Left lung (tissue), 10 donors: Measurements from ENCODE around the gene PKMYT1. TPM values are rescaled to one million over a fixed set of nuclear protein-coding genes. Genes with fewer than 3 reads are reported as not detected.
A peak's percentile ranks its signal among the peaks of the same experiment; 100 is the strongest.
"Not testable (repeated sequence)": the region's sequence is repeated elsewhere in the genome, so short reads cannot be mapped to it uniquely, and the experiment has no call there.

Source experiments
- ATAC-seq: fragments of 200-7000 bp; cut with Tn5 transposase; one replicate; pipeline ENCODE4 v1.9.1; 2020; ENCODE audit warnings: moderate library complexity
- DNase-seq, 4 donors: peaks; one replicate each; pipeline ENCODE4 v3.0.0-alpha.2; 2013 to 2020
- H3K27ac ChIP-seq, 2 donors: fragments of 200-600 bp; sonication (generic) in 1 of 2; one replicate each; pipeline versions ENCODE4 v1.5.0 to v1.8.0; 2020 to 2021
- H3K27me3 ChIP-seq, 2 donors: fragments of 200-600 bp; sonication (generic) in 1 of 2; one replicate each; pipeline versions ENCODE4 v1.5.0 to v1.8.0; 2020 to 2021
- H3K36me3 ChIP-seq, 2 donors: fragments of 200-600 bp; sonication (generic) in 1 of 2; one replicate each; pipeline versions ENCODE4 v1.5.0 to v1.8.0; 2020 to 2021
- H3K4me1 ChIP-seq, 2 donors: fragments of 200-600 bp; one replicate each; pipeline ENCODE4 v1.8.0; 2021
- H3K4me3 ChIP-seq, 2 donors: fragments of 200-600 bp; sonication (generic) in 1 of 2; one replicate each; pipeline versions ENCODE4 v1.5.0 to v1.8.0; 2020 to 2021; ENCODE audit warnings: mild to moderate bottlenecking in 1 of 2
- H3K9me3 ChIP-seq, 2 donors: fragments of 200-600 bp; sonication (generic) in 1 of 2; one replicate each; pipeline versions ENCODE4 v1.5.0 to v1.8.0; 2020 to 2021
- CTCF ChIP-seq, 2 donors: fragments of 200-600 bp; sonication (generic) in 1 of 2; IDR thresholded peaks; one replicate each; pipeline versions ENCODE4 v1.5.0 to v1.8.0; 2021; ENCODE audit warnings: antibody characterized with exemption in 2 of 2
- intact Hi-C, 2 donors: fragments of 100-400 bp; cut with DNase I; formaldehyde crosslinking; loops; one replicate each; pipeline versions ENCODE4 v1.11.2 to v1.14.2; 2022
- polyA plus RNA-seq, 6 donors: library from polyadenylated mRNA; unstranded; fragments of 120-200 nt; gene quantifications; one replicate each; pipeline ENCODE4 v1.2.1, GENCODE V29; 2013; ENCODE audit not compliant: insufficient read length in 6 of 6
- total RNA-seq, 2 donors: library from RNA; stranded (reverse); fragmentation: NEBNext Ultra II Directional; extraction: Animal tissue kit (Norgen Biotek cat#: 25700); gene quantifications; one replicate each; pipeline ENCODE4 v1.2.1, GENCODE V29; 2021
- donor health status: DM: no; HTN: yes; CAD: no.
- donor health status: DM: no; HTN: no; CAD: no.

PKMYT1 gene
- total and polyA plus RNA-seq, 8 donors, result 13.9 to 21.8 (median 17.2) TPM

GRCh38 chr16:2928796-2929195, 51.5 kb downstream of the PKMYT1 start:
- no peak for TF ChIP-seq CTCF (IDR thresholded peaks at IDR 0.05)
- H3K27ac ChIP-seq, result no peak overlapping the region
- peaks cover 0 to 40% of the 10 kb centered on the region in 2 donors for H3K36me3 ChIP-seq
- H3K4me1 ChIP-seq, result peaks cover 0 to 11% of the 10 kb centered on the region in 2 donors
- H3K9me3 ChIP-seq, result no peaks in the 10 kb centered on the region
- ATAC-seq (no peak), DNase-seq (no peak)
- no peaks in the 10 kb centered on the region for H3K27me3 ChIP-seq
- no peak overlapping the region for H3K4me3 ChIP-seq
- intact Hi-C loops, result loop anchor here in 1 of 2 donors (10.0 kb wide), 1 partner anchor 54 kb away; no protein-coding TSS in a partner anchor

GRCh38 chr16:2928151-2928550, 52.1 kb downstream of the PKMYT1 start:
- DNase-seq, H3K9me3 ChIP-seq, H3K4me3 ChIP-seq, ATAC-seq, H3K27me3 ChIP-seq, H3K27ac ChIP-seq: not testable (repeated sequence)
- peaks cover 0 to 33% of the 10 kb centered on the region in 2 donors for H3K36me3 ChIP-seq
- intact Hi-C loops, result loop anchor here in 1 of 2 donors (10.0 kb wide), 1 partner anchor 53 kb away; no protein-coding TSS in a partner anchor
- peaks cover 0 to 11% of the 10 kb centered on the region in 2 donors for H3K4me1 ChIP-seq

- intact Hi-C loops, result loop anchor here in 1 of 2 donors (10.0 kb wide), 1 partner anchor 52 kb away; no protein-coding TSS in a partner anchor
- H3K27ac ChIP-seq, result no peak overlapping the region
- DNase-seq, result peak; percentile 73 to 93 (median 86)
- H3K36me3 ChIP-seq, result peaks cover 0 to 31% of the 10 kb centered on the region in 2 donors
- H3K9me3 ChIP-seq, result no peaks in the 10 kb centered on the region
- H3K4me3 ChIP-seq, result no peak overlapping the region
- H3K4me1 ChIP-seq, result peaks cover 0 to 11% of the 10 kb centered on the region in 2 donors
- peak; percentile 99 for ATAC-seq
- TF ChIP-seq CTCF (IDR thresholded peaks at IDR 0.05), result peak; percentile 97 to 99
- no peaks in the 10 kb centered on the region for H3K27me3 ChIP-seq
Measured at GRCh38 chr16:2927010-2927646, 53.1 kb downstream of the PKMYT1 start.

GRCh38 chr16:2926650-2926999, 53.6 kb downstream of the PKMYT1 start:
- ATAC-seq (no peak), DNase-seq (no peak)
- no peak for TF ChIP-seq CTCF (IDR thresholded peaks at IDR 0.05)
- no peaks in the 10 kb centered on the region for H3K27me3 ChIP-seq
- H3K9me3 ChIP-seq, result no peaks in the 10 kb centered on the region
- H3K4me3 ChIP-seq, result no peak overlapping the region
- intact Hi-C loops, result loop anchor here in 1 of 2 donors (10.0 kb wide), 1 partner anchor 52 kb away; no protein-coding TSS in a partner anchor
- H3K36me3 ChIP-seq, result peaks cover 0 to 31% of the 10 kb centered on the region in 2 donors
- H3K4me1 ChIP-seq, result peaks cover 0 to 11% of the 10 kb centered on the region in 2 donors
- H3K27ac ChIP-seq, result no peak overlapping the region

GRCh38 chr16:2925951-2926649, 54.1 kb downstream of the PKMYT1 start:
- no peak for TF ChIP-seq CTCF (IDR thresholded peaks at IDR 0.05)
- no peaks in the 10 kb centered on the region for H3K9me3 ChIP-seq
- H3K27ac ChIP-seq, result no peak overlapping the region
- no peak for DNase-seq
- intact Hi-C loops, result loop anchor here in 1 of 2 donors (10.0 kb wide), 1 partner anchor 51 kb away; no protein-coding TSS in a partner anchor
- no peak for ATAC-seq
- peaks cover 0 to 29% of the 10 kb centered on the region in 2 donors for H3K36me3 ChIP-seq
- H3K4me1 ChIP-seq, result peaks cover 0 to 11% of the 10 kb centered on the region in 2 donors
- no peak overlapping the region for H3K4me3 ChIP-seq
- no peaks in the 10 kb centered on the region for H3K27me3 ChIP-seq
